H1 (cell line): ENCODE results near the gene RIMS1. TPM values are rescaled to one million over a fixed set of nuclear protein-coding genes. Genes with fewer than 3 reads are reported as not detected.

Experiments used
- CTCF ChIA-PET: fragments of 300-600 bp; sonication (Branson Sonifier 250); formaldehyde crosslinking; loops from one replicate; lab custom pipeline; 2021; ENCODE audit not compliant: partially characterized antibody; lab: Charles Lee
- POLR2A ChIA-PET: fragments of 300-600 bp; sonication (Branson Sonifier 250); formaldehyde crosslinking; loops from one replicate; lab custom pipeline; 2021; ENCODE audit warnings: inconsistent platforms; ENCODE audit not compliant: partially characterized antibody; lab: Charles Lee
- DNase-seq, 2 experiments: peaks; one replicate each; pipeline versions ENCODE4 v3.0.0 to v3.0.0-alpha.2; 2010 to 2022; ENCODE audit warnings: low spot score in 2 of 2, low read depth in 1 of 2, mixed read lengths in 1 of 2
- FAIRE-seq: peaks from 2 replicates; lab custom pipeline; 2011; peaks lifted over from hg19 to GRCh38; lab: Jason Lieb, UNC
- H2AFZ ChIP-seq: 2 replicates; pipeline ENCODE4 v1.8.1; 2012; ENCODE audit warnings: low read length, inconsistent platforms
- H2AK5ac ChIP-seq: 2 replicates; pipeline ENCODE4 v1.6.1; 2013; ENCODE audit warnings: low read depth, low read length
- H2BK120ac ChIP-seq: replicated peaks from 2 replicates; pipeline ENCODE3; 2013; ENCODE audit warnings: low read depth, low read length, inconsistent platforms
- H2BK12ac ChIP-seq: 2 replicates; pipeline ENCODE4 v1.6.1; 2013; ENCODE audit warnings: low read depth, low read length
- H2BK15ac ChIP-seq: 2 replicates; pipeline ENCODE4 v1.6.1; 2013; ENCODE audit warnings: low read length
- H2BK20ac ChIP-seq: 2 replicates; pipeline ENCODE4 v1.6.1; 2013; ENCODE audit warnings: low read length
- H2BK5ac ChIP-seq: 2 replicates; pipeline ENCODE4 v1.6.1; 2013; ENCODE audit warnings: low read depth, low read length
- H3K14ac ChIP-seq: 2 replicates; pipeline ENCODE4 v1.6.1; 2013; ENCODE audit warnings: inconsistent platforms; ENCODE audit not compliant: insufficient read length
- H3K18ac ChIP-seq: 2 replicates; pipeline ENCODE4 v1.6.1; 2013; ENCODE audit warnings: low read length; ENCODE audit errors: extremely low read depth
- H3K23ac ChIP-seq: 2 replicates; pipeline ENCODE4 v1.6.1; 2013; ENCODE audit warnings: inconsistent platforms; ENCODE audit not compliant: insufficient read length
- H3K23me2 ChIP-seq: 2 replicates; pipeline ENCODE4 v1.6.1; 2013; ENCODE audit warnings: low read depth, low read length
- H3K27ac ChIP-seq: 2 replicates; pipeline ENCODE4 v1.6.1; 2011; ENCODE audit warnings: low read depth, low read length, inconsistent platforms
- H3K27me3 ChIP-seq, 4 experiments: replicated peaks in 1 of 4; 1 replicate in 1 of 4; 2 replicates in 3 of 4; pipeline versions ENCODE4 v1.6.1 to v1.8.1; 2011 to 2013; ENCODE audit warnings: low read length in 3 of 4, mild to moderate bottlenecking in 3 of 4, inconsistent platforms in 2 of 4, mixed read lengths in 2 of 4, moderate library complexity in 1 of 4; ENCODE audit not compliant: control insufficient read depth in 3 of 4, insufficient read depth in 3 of 4; ENCODE audit errors: extremely low read depth in 1 of 4
- H3K36me3 ChIP-seq, 4 experiments: 2 replicates each; pipeline versions ENCODE4 v1.6.1 to v1.8.1; 2011 to 2013; ENCODE audit warnings: mild to moderate bottlenecking in 4 of 4, low read length in 3 of 4, moderate library complexity in 2 of 4, control low read depth in 1 of 4, inconsistent platforms in 1 of 4; ENCODE audit not compliant: insufficient read depth in 4 of 4, control insufficient read depth in 2 of 4
- H3K4ac ChIP-seq: replicated peaks from 2 replicates; pipeline ENCODE3; 2013; ENCODE audit warnings: low read length, low read depth, mixed read lengths, inconsistent platforms; ENCODE audit not compliant: insufficient read length
- H3K4me1 ChIP-seq, 4 experiments: replicated peaks in 1 of 4; 1 replicate in 1 of 4; 2 replicates in 3 of 4; pipeline versions ENCODE4 v1.6.1 to v1.8.1; 2011 to 2013; ENCODE audit warnings: low read length in 3 of 4, inconsistent platforms in 2 of 4, mixed read lengths in 1 of 4; ENCODE audit not compliant: insufficient read depth in 4 of 4, control insufficient read depth in 3 of 4
- H3K4me2 ChIP-seq, 2 experiments: 2 replicates each; pipeline versions ENCODE4 v1.6.1 to v1.8.1; 2011 to 2013; ENCODE audit warnings: low read depth in 2 of 2, low read length in 2 of 2, control low read depth in 1 of 2, inconsistent platforms in 1 of 2, mild to moderate bottlenecking in 1 of 2; ENCODE audit not compliant: insufficient read depth in 1 of 2
- H3K4me3 ChIP-seq, 4 experiments: fragments of 200-600, 300-600 bp in 1 of 4; sonication (generic), shearing (Covaris generic), sonication (Bioruptor Twin) in 1 of 4; 2 replicates each; pipeline versions ENCODE4 v1.5.1 to v1.8.1; 2011 to 2016; ENCODE audit warnings: low read length in 4 of 4, low read depth in 3 of 4, control low read depth in 2 of 4, inconsistent platforms in 2 of 4, mild to moderate bottlenecking in 2 of 4, mixed read lengths in 1 of 4, moderate library complexity in 1 of 4; ENCODE audit not compliant: insufficient read depth in 2 of 4; ENCODE audit errors: extremely low read depth in 1 of 4
- H3K56ac ChIP-seq: replicated peaks from 2 replicates; pipeline ENCODE3; 2013; ENCODE audit warnings: low read depth, mild to moderate bottlenecking, mixed read lengths, low read length, inconsistent platforms; ENCODE audit not compliant: insufficient read length
- H3K79me1 ChIP-seq: 2 replicates; pipeline ENCODE4 v1.6.1; 2013; ENCODE audit warnings: low read depth, low read length, control low read depth
- H3K79me2 ChIP-seq, 2 experiments: 2 replicates each; pipeline versions ENCODE4 v1.6.1 to v1.8.1; 2012 to 2013; ENCODE audit warnings: low read length in 2 of 2, mild to moderate bottlenecking in 2 of 2, inconsistent platforms in 1 of 2; ENCODE audit not compliant: insufficient read depth in 2 of 2, control insufficient read depth in 1 of 2
- H3K9ac ChIP-seq, 4 experiments: replicated peaks in 1 of 4; 1 replicate in 1 of 4; 2 replicates in 3 of 4; pipeline versions ENCODE4 v1.6.1 to v1.8.1; 2011 to 2013; ENCODE audit warnings: low read depth in 3 of 4, low read length in 3 of 4, control low read depth in 2 of 4, mild to moderate bottlenecking in 2 of 4, moderate library complexity in 2 of 4, inconsistent platforms in 1 of 4; ENCODE audit errors: extremely low read depth in 1 of 4
- H3K9me3 ChIP-seq, 2 experiments: 2 replicates each; pipeline versions ENCODE4 v1.6.1 to v1.8.1; 2012 to 2013; ENCODE audit warnings: mild to moderate bottlenecking in 2 of 2, moderate library complexity in 2 of 2, control low read depth in 1 of 2, inconsistent platforms in 1 of 2, low read depth in 1 of 2, low read length in 1 of 2, mixed read lengths in 1 of 2; ENCODE audit not compliant: insufficient read depth in 2 of 2
- H4K20me1 ChIP-seq, 2 experiments: replicated peaks in 1 of 2; 2 replicates each; pipeline versions ENCODE3 to v1.8.1; 2011 to 2013; ENCODE audit warnings: inconsistent platforms in 2 of 2, low read length in 2 of 2, mild to moderate bottlenecking in 1 of 2; ENCODE audit not compliant: insufficient read depth in 2 of 2, control insufficient read depth in 1 of 2
- H4K5ac ChIP-seq: 2 replicates; pipeline ENCODE4 v1.6.1; 2013; ENCODE audit warnings: low read length, low read depth, mixed read lengths, inconsistent platforms; ENCODE audit not compliant: insufficient read length
- H4K8ac ChIP-seq: 2 replicates; pipeline ENCODE4 v1.8.0; 2013; ENCODE audit warnings: mild to moderate bottlenecking, moderate library complexity, low read length, inconsistent platforms; ENCODE audit not compliant: insufficient read depth; ENCODE audit errors: extremely low read depth
- H4K91ac ChIP-seq: replicated peaks from 2 replicates; pipeline ENCODE3; 2013; ENCODE audit warnings: low read length, mixed read lengths, inconsistent platforms; ENCODE audit not compliant: insufficient read length
- POLR2AphosphoS5 ChIP-seq: IDR thresholded peaks from 2 replicates; pipeline ENCODE4 v1.6.1; 2011; ENCODE audit warnings: low read depth, low read length
- SAP30 ChIP-seq: fragments of 300-600 bp; sonication (generic); IDR thresholded peaks from 2 replicates; pipeline ENCODE4 v1.7.1; 2012; ENCODE audit warnings: low read length, moderate library complexity, mild to moderate bottlenecking, inconsistent platforms; ENCODE audit not compliant: insufficient read depth, insufficient replicate concordance
- WGBS, 2 experiments: shearing (Covaris generic) in 1 of 2; methylation state at CpG; one replicate each; pipeline versions ENCODE4 v1.1.6 to v1.1.7; 2013 to 2015; ENCODE audit warnings: low lambda C conversion rate in 2 of 2, mixed read lengths in 2 of 2, inconsistent platforms in 1 of 2, low coverage in 1 of 2, missing lambda C conversion rate in 1 of 2; ENCODE audit not compliant: insufficient replicate concordance in 2 of 2, insufficient coverage in 1 of 2, insufficient read length in 1 of 2; ENCODE audit errors: extremely low coverage in 1 of 2, missing lambda C conversion rate in 1 of 2; 5-methylcytosine and 5-hydroxymethylcytosine counted together
- polyA plus RNA-seq, 7 experiments: library from polyadenylated mRNA; depleted of rRNA in 3 of 7; stranded (reverse) in 5 of 7; unstranded in 2 of 7; fragments of >200 nt in 5 of 7; fragments of 200-250 nt in 2 of 7; gene quantifications; 1 replicate in 5 of 7; 2 replicates in 1 of 7; 4 replicates in 1 of 7; pipeline versions ENCODE4 v1.2.1 to v1.2.3, GENCODE V29; 2011 to 2013; ENCODE audit warnings: missing spikeins in 2 of 7, mixed read lengths in 2 of 7
- total RNA-seq: library from RNA; stranded (reverse); fragmentation: NEBNext Ultra II Directional; extraction: Animal tissue kit (Norgen Biotek cat#: 25700); gene quantifications from 2 replicates; pipeline ENCODE4 v1.2.1, GENCODE V29; 2021

Gene RIMS1
- total and polyA plus RNA-seq, 2 of the 8 experiments (the other 6 are each of a cell fraction or from before 2014, with no cell fraction given): 0.63 to 2.3 TPM

- no peak overlapping the region for H3K14ac ChIP-seq
- no peaks in the 10 kb centered on the region for H3K23me2 ChIP-seq
- H3K4ac ChIP-seq: no peak overlapping the region
- no peaks in the 10 kb centered on the region for H3K79me2 ChIP-seq
- H2AFZ ChIP-seq: peak overlapping the region; percentile 70; the same call in 1 of the 2 replicates
- POLR2A ChIA-PET: no interaction called here
- no peak overlapping the region for H3K18ac ChIP-seq
- no peak overlapping the region for H4K91ac ChIP-seq
- H4K8ac ChIP-seq: no peak overlapping the region
- FAIRE-seq (no peak), DNase-seq (no peak)
- H2BK120ac ChIP-seq: no peak overlapping the region
- no peak overlapping the region for H2AK5ac ChIP-seq
- no peaks in the 10 kb centered on the region for H3K27me3 ChIP-seq
- H2BK12ac ChIP-seq: no peak overlapping the region
- 82% methylated on average over 6 of the region's 6 CpGs; no CpG with 5 or more reads in 1 of the 2 experiments for WGBS, 2 experiments
- CTCF ChIA-PET: no interaction called here
- no peak overlapping the region for H3K56ac ChIP-seq
- H3K23ac ChIP-seq: no peak overlapping the region
- H3K36me3 ChIP-seq: no peaks in the 10 kb centered on the region
- no peak overlapping the region for H3K9ac ChIP-seq
- no peak overlapping the region for H2BK5ac ChIP-seq
- H3K79me1 ChIP-seq: no peaks in the 10 kb centered on the region
- H4K20me1 ChIP-seq: no peaks in the 10 kb centered on the region
- H4K5ac ChIP-seq: no peak overlapping the region
- no peak overlapping the region for H2BK20ac ChIP-seq
- no peak overlapping the region for H3K4me3 ChIP-seq
- H3K4me2 ChIP-seq: no peak overlapping the region
- no peaks in the 10 kb centered on the region for H3K9me3 ChIP-seq
- H3K27ac ChIP-seq: no peak overlapping the region
- no peak overlapping the region for H2BK15ac ChIP-seq
- H3K4me1 ChIP-seq: no peaks in the 10 kb centered on the region; a peak in 1 of 7 replicates
- TF ChIP-seq SAP30: no peak
- TF ChIP-seq POLR2AphosphoS5: no peak
Observed at GRCh38 chr6:72381076-72381475, 494.7 kb downstream of the RIMS1 start.
